Large intestine (tissue), 3 donors: ENCODE data around the gene NCOA7. TPM values are rescaled to one million over a fixed set of nuclear protein-coding genes. Genes with fewer than 3 reads are reported as not detected.

Source experiments
- DNase-seq, 2 donors: peaks; one replicate each; pipeline versions ENCODE4 v3.0.0 to v3.0.0-alpha.2; 2013
- H3K27ac ChIP-seq: one replicate; pipeline ENCODE4 v1.5.1; 2013; ENCODE audit warnings: low read length
- H3K27me3 ChIP-seq: 2 replicates; pipeline ENCODE4 v1.6.1; 2013; ENCODE audit warnings: low read length; ENCODE audit not compliant: control insufficient read depth, insufficient read depth
- H3K36me3 ChIP-seq: 2 replicates; pipeline ENCODE4 v1.6.1; 2013; ENCODE audit warnings: low read length; ENCODE audit not compliant: control insufficient read depth, insufficient read depth
- H3K4me1 ChIP-seq: one replicate; pipeline ENCODE4 v1.6.1; 2013; ENCODE audit warnings: low read length; ENCODE audit not compliant: control insufficient read depth, insufficient read depth
- H3K4me3 ChIP-seq: one replicate; pipeline ENCODE4 v1.5.1; 2013; ENCODE audit warnings: low read length
- H3K9me3 ChIP-seq: one replicate; pipeline ENCODE4 v1.6.1; 2013; ENCODE audit warnings: mild to moderate bottlenecking, low read depth, low read length, moderate library complexity; ENCODE audit not compliant: control insufficient read depth
- WGBS: methylation state at CpG from one replicate; pipeline ENCODE4 v1.1.5; 2013; ENCODE audit warnings: low lambda C conversion rate; ENCODE audit not compliant: insufficient coverage; 5-methylcytosine and 5-hydroxymethylcytosine counted together
- polyA plus RNA-seq: library from polyadenylated mRNA; unstranded; fragments of 120-200 nt; gene quantifications from one replicate; pipeline ENCODE4 v1.2.1, GENCODE V29; 2013

Gene NCOA7
- polyA plus RNA-seq, 1 donor, result 78.7 TPM

DNA sequence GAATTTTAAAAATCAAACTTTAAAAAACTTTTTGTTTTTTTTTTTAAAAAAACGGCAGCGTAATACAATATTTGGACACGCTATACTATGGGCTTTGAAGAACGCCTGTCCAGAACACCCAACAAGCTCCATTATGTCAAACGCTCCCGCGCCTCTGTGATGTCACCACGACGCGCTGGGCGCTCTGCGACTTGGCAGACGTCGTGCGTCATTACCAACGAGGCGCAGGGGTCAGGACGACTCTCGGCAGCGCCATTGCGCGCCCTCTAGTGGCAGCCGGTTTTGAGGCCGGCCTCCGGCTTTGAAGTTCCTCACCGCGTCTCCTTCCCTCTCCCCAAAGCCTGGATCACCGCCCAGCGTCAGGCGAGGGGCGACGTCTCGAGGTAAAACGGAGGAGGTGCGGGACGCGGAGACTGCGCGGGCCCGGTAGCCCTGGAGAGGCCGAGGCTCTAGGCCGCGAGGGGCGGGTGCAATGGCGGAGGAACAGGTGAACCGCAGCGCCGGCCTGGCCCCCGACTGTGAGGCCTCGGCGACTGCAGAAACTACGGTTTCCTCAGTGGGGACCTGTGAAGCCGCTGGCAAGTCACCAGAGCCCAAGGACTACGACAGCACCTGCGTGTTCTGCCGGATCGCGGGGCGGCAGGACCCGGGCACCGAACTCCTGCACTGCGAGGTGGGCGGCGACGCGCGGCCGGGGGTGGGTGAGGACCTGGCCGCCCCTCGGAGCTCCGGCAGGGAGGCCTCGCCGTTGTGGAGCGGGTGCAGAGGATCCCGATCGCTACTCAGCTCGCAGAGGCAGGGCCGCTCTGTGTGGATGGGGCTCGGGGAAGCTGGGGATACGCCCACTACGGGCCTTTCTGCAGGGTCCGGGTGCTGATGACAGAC, 166.0 kb downstream of the NCOA7 start, which contains the start of gene HINT3:
HINT3 (plus strand) TSS at position 265 of the 885 bp plus-strand sequence; CDS start at position 473, 208 bp downstream.
- peak within 1 kb of the TSS; percentile 80 for H3K4me3 ChIP-seq
- H3K27ac ChIP-seq, result peak within 1 kb of the TSS; percentile 73
- no CpG with 5 or more reads among the region's 82 CpGs for WGBS
- peak; percentile 98 to 99 for DNase-seq
- H3K4me1 ChIP-seq, result no peaks in the 10 kb centered on the region
- H3K36me3 ChIP-seq, result peaks cover 5% of the 10 kb centered on the region
- no peaks in the 10 kb centered on the region for H3K27me3 ChIP-seq
- no peaks in the 10 kb centered on the region for H3K9me3 ChIP-seq

DNA sequence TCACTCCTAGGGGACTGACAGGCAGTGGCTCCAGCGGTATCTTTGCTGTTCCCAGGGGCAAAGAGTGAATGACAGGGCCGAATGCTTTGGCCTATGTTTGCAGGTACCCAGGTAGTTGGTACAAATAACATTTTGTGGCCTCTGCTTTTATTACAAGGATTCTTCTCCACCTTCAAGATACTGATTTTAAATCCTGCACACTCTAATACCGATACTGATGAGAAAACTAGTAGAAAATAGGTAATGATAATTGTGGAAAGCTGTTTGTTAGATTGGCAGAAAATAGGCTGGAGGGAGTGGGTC, 166.6 kb downstream of the NCOA7 start:
- Histone ChIP-seq H3K27ac (peak overlapping the region; percentile 73), H3K36me3 (peaks cover 7% of the 10 kb centered on the region), H3K4me1 (no peaks in the 10 kb centered on the region), H3K9me3 (no peaks in the 10 kb centered on the region), H3K27me3 (no peaks in the 10 kb centered on the region), H3K4me3 (peak overlapping the region; percentile 80)
- WGBS, result no CpG with 5 or more reads among the region's 3 CpGs
- no peak for DNase-seq

DNA sequence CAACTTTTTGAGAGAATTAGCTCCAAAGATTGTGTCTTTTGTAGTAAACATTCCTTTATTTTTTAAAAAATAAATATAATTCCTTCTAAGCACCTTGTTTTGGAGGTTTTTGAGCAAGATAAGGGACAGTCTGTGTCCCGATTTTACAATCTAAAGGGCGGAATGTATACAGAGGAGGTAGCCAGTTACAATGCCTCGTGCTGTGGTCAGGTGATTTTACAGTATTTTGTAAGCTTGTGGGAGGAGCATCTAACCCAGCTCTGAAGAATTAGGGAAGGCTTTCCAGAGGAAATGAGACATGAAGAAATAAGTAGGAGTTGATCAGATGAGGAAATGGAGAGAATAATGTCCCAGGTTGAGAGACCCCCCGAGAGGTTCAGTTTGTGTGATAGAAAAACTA, 167.1 kb downstream of the NCOA7 start:
- peaks cover 7% of the 10 kb centered on the region for H3K36me3 ChIP-seq
- no peaks in the 10 kb centered on the region for H3K9me3 ChIP-seq
- no peaks in the 10 kb centered on the region for H3K4me1 ChIP-seq
- peak; percentile 76 to 88 for DNase-seq
- H3K27ac ChIP-seq, result peak overlapping the region; percentile 73
- peak overlapping the region; percentile 80 for H3K4me3 ChIP-seq
- 11% methylated on average over 3 of the region's 4 CpGs for WGBS
- no peaks in the 10 kb centered on the region for H3K27me3 ChIP-seq

DNA sequence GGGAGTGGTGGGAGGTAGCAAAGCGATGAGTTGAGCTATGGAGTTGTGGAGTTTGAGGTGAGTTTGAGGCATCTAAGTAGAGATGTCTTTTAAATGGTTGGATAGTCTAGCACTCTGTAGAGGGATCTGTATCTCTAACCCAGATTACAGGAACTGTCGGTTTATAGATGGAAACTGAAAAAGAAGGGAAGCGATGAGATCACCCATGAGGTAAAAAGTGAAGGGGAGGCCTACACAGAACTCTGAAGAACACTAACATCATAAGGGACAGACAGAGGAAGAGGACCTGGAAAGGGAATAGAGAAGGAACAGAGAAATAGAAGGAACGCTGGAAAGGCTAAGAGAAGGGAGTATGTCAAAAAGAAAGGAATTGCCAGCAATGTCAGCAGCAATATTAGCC, 168.3 kb downstream of the NCOA7 start:
- peak overlapping the region; percentile 73 for H3K27ac ChIP-seq
- WGBS, result 93% methylated on average over 2 of the region's 4 CpGs
- no peaks in the 10 kb centered on the region for H3K9me3 ChIP-seq
- peaks cover 12% of the 10 kb centered on the region for H3K36me3 ChIP-seq
- H3K4me3 ChIP-seq, result no peak overlapping the region
- DNase-seq, result no peak
- H3K27me3 ChIP-seq, result no peaks in the 10 kb centered on the region
- H3K4me1 ChIP-seq, result no peaks in the 10 kb centered on the region

DNA sequence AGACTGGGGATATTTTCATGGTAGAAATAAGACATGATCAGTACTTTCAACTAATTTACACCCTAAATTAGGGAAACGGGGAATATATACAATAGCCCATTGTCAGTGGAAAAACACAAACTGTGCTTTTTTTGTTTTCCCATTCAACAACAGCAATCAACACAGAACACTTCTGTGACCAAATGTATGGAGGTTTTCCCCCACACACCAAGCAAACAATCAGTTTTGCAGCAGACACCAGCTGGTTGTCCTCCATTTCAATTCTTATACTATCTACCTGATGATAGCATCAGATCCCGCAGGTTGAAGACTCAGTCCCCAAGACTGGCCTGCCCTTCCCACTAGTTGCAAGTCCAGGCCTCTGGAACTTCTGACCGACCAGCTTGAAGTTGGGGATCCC, 170.4 kb downstream of the NCOA7 start:
- Histone ChIP-seq H3K27me3 (no peaks in the 10 kb centered on the region), H3K27ac (no peak overlapping the region), H3K4me1 (no peaks in the 10 kb centered on the region), H3K36me3 (peaks cover 12% of the 10 kb centered on the region), H3K4me3 (no peak overlapping the region), H3K9me3 (no peaks in the 10 kb centered on the region)
- DNase-seq, result no peak
- WGBS, result no CpG with 5 or more reads among the region's 3 CpGs

DNA sequence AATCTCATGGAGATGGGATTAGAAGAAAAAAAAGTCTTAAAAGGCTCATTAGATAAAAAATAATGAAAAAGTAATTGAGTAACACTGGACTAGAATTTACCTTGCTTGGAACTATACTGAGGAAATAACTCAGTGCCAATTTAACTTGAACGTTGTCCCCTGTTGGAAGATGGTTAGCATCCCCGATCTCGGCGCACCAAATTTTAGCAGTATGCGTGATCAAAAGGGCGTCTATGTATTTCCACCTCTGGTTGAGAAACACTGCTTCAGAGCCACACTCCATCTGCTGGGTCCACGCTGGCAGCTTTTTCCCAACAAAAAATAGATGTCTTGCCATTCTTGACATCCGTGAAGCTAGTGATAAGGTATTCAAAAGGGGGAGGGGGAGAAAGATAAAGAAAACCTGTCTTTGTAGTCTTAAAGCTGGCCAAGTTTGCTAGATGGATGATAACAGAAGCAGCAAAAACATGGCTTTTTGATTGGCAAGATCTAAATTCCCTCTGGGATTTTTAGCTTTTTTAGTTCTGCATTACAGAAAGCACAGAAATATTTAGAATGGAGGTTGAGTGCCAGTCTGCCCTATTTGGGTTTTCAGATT, 172.2 kb downstream of the NCOA7 start:
- Histone ChIP-seq H3K9me3 (no peaks in the 10 kb centered on the region), H3K4me1 (no peaks in the 10 kb centered on the region), H3K27ac (no peak overlapping the region), H3K27me3 (no peaks in the 10 kb centered on the region), H3K4me3 (no peak overlapping the region), H3K36me3 (peaks cover 20% of the 10 kb centered on the region)
- 40% methylated on average over 1 of the region's 8 CpGs for WGBS
- no peak for DNase-seq

DNA sequence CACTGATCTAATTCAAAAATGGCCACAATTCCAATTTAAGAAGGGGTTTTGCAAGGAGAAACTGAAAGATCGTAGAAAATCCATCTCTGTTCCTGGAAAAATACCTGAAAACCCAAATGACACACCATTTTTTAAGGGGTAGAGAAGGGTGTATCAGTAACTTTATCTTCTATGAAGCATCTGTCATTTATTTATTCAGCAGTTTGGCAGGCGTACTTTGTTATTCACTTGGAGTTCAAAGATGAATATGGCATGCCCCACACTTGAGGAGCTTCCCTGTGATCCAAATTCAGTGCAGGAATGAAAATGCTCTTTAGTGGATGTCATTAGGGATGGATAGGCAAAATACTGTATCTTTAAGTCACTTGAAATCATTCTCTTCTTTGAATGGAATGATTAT, 173.1 kb downstream of the NCOA7 start:
- no peaks in the 10 kb centered on the region for H3K4me1 ChIP-seq
- 80% methylated on average over 2 of the region's 2 CpGs for WGBS
- DNase-seq, result no peak
- no peaks in the 10 kb centered on the region for H3K27me3 ChIP-seq
- H3K27ac ChIP-seq, result no peak overlapping the region
- H3K4me3 ChIP-seq, result no peak overlapping the region
- no peaks in the 10 kb centered on the region for H3K9me3 ChIP-seq
- peaks cover 24% of the 10 kb centered on the region for H3K36me3 ChIP-seq

DNA sequence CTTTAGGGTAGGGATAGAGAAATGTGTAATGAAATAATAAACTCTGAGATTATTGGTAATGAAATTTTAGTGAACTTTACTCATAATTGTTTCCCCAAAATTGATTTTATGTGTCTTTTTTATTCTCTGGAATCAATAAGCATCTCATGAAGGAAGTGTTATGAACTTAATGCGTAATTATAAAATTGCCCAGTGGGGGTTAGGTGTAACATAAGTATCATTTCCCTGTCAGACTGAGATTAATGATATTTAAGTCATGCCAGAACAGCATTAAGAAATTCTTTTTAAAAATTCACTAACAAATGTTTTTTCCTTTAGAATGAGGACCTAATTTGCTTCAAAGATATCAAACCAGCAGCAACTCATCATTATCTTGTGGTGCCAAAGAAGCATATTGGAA, 175.8 kb downstream of the NCOA7 start:
- WGBS, result 100% methylated on average over 1 of the region's 1 CpG
- no peak for DNase-seq
- H3K4me1 ChIP-seq, result no peaks in the 10 kb centered on the region
- H3K36me3 ChIP-seq, result peaks cover 24% of the 10 kb centered on the region
- H3K9me3 ChIP-seq, result no peaks in the 10 kb centered on the region
- no peaks in the 10 kb centered on the region for H3K27me3 ChIP-seq
- no peak overlapping the region for H3K27ac ChIP-seq
- no peak overlapping the region for H3K4me3 ChIP-seq

DNA sequence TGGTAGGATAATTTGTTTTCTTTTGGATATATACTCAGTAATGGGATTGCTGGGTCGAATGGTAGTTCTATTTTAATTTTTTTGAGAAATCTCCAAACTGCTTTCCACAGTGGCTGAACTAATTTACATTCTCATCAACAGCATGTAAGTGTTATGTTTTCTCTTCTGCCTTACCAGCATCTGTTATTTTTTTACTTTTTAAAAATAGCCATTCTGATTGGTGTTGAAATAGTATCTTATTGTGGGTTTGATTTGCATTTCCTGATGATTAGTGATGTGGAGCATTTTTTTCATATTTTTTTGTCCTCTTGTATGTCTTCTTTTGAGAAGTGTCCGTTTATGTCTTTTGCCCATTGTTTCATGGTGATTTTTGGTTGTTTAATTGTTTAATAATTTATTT, 177.7 kb downstream of the NCOA7 start:
- WGBS, result 100% methylated on average over 2 of the region's 2 CpGs
- H3K27ac ChIP-seq, result no peak overlapping the region
- DNase-seq, result no peak
- H3K9me3 ChIP-seq, result no peaks in the 10 kb centered on the region
- no peaks in the 10 kb centered on the region for H3K4me1 ChIP-seq
- no peak overlapping the region for H3K4me3 ChIP-seq
- peaks cover 28% of the 10 kb centered on the region for H3K36me3 ChIP-seq
- no peaks in the 10 kb centered on the region for H3K27me3 ChIP-seq

DNA sequence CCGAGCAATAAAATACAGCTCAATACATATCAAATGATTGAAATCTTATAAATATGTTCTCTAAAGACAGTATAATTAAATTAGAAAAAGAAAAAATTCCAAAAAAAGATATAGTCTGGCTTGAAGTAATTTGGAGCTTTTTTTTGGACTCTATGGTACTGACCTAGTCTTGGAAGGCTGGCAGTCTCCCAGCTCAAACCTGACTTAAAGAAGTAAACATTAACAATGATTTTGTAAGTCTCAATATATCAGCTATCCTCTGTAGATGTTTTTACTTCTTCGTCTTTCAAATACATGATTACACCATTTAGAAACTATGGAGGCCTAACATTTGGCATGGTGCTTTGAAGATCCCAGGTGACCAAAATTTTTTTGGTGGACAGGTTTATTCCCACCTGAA, 180.0 kb downstream of the NCOA7 start:
- no peak overlapping the region for H3K4me3 ChIP-seq
- no peaks in the 10 kb centered on the region for H3K4me1 ChIP-seq
- H3K9me3 ChIP-seq, result no peaks in the 10 kb centered on the region
- DNase-seq, result no peak
- H3K27ac ChIP-seq, result no peak overlapping the region
- H3K36me3 ChIP-seq, result peaks cover 36% of the 10 kb centered on the region
- no CpG with 5 or more reads among the region's 2 CpGs for WGBS
- no peaks in the 10 kb centered on the region for H3K27me3 ChIP-seq
